K562 (cell line): ENCODE measurements around the gene CCNL2. TPM values are rescaled to one million over a fixed set of nuclear protein-coding genes. Genes with fewer than 3 reads are reported as not detected.

ENCODE experiments used
- CBX3 ChIP-seq, 2 experiments: IDR thresholded peaks; 1 replicate in 1 of 2; 2 replicates in 1 of 2; pipeline ENCODE4 v1.6.1; 2012; ENCODE audit warnings: inconsistent platforms in 2 of 2, low read length in 2 of 2, borderline replicate concordance in 1 of 2, control low read depth in 1 of 2
- CBX5 ChIP-seq: IDR thresholded peaks from 2 replicates; pipeline ENCODE4 v1.6.1; 2014; ENCODE audit warnings: low read depth, borderline replicate concordance
- OTX1 ChIP-seq: fragments of 450-650 bp; formaldehyde crosslinking; IDR thresholded peaks from 2 replicates; pipeline ENCODE4 v1.4.0; 2022; ENCODE audit warnings: mild to moderate bottlenecking
- PRMT5 ChIP-seq: sonication (generic); formaldehyde crosslinking; IDR thresholded peaks from 2 replicates; pipeline ENCODE4 v1.5.0; 2020; ENCODE audit warnings: missing genetic modification reagents
- TCF3 ChIP-seq: sonication (generic); formaldehyde crosslinking; IDR thresholded peaks from 2 replicates; pipeline ENCODE4 v1.4.0; 2020; ENCODE audit warnings: mild to moderate bottlenecking, missing genetic modification reagents
- ZC3H8 ChIP-seq: fragments of 450-650 bp; IDR thresholded peaks from 2 replicates; pipeline ENCODE4 v1.6.1; 2017
- ZFPM2 ChIP-seq: fragments of 250-450 bp; sonication (Bioruptor Pico); IDR thresholded peaks from 2 replicates; pipeline ENCODE4 v1.5.1; 2022; ENCODE audit warnings: mild to moderate bottlenecking
- ZNF408 ChIP-seq: fragments of 250-450 bp; sonication (Bioruptor Pico); IDR thresholded peaks from 2 replicates; pipeline ENCODE4 v1.4.0; 2020; ENCODE audit warnings: low read depth, mild to moderate bottlenecking, moderate library complexity
- ZNF507 ChIP-seq: conservative IDR thresholded peaks from 2 replicates; pipeline ENCODE4 v1.6.1; 2017; ENCODE audit warnings: missing genetic modification characterization, missing compliant biosample characterization
- ZNF589 ChIP-seq: fragments of 200-800 bp; sonication (Bioruptor generic); IDR thresholded peaks from 2 replicates; pipeline ENCODE4 v1.6.1; 2016; ENCODE audit warnings: low read depth, missing genetic modification characterization, missing compliant biosample characterization
- ZNF766 ChIP-seq: fragments of 200-800 bp; sonication (Bioruptor generic); conservative IDR thresholded peaks from 2 replicates; pipeline ENCODE4 v1.6.1; 2016; ENCODE audit warnings: missing genetic modification characterization, missing compliant biosample characterization
- polyA plus RNA-seq, 8 experiments: library from polyadenylated mRNA; depleted of rRNA in 4 of 8; stranded (reverse) in 5 of 8; unstranded in 3 of 8; fragments of >200 nt; fragmentation: Nextera tagmentation in 2 of 8; fragmentation: Illumina TruSeq in 1 of 8; extraction: Ambion mirVana in 2 of 8; extraction: Trizol in 1 of 8; gene quantifications; 2 replicates each; pipeline versions ENCODE4 v1.2.1 to v1.2.3, GENCODE V29; 2011 to 2014; ENCODE audit warnings: inconsistent platforms in 1 of 8, missing spikeins in 1 of 8
- total RNA-seq, 7 experiments: library from RNA; depleted of rRNA in 6 of 7; stranded (reverse); fragments of >200 nt in 6 of 7; fragmentation: Illumina TruSeq in 2 of 7; extraction: Trizol in 2 of 7; gene quantifications; 2 replicates each; pipeline versions ENCODE4 v1.2.1 to v1.2.3, GENCODE V29; 2011 to 2021; ENCODE audit warnings: low replicate concordance in 1 of 7
- TF ChIP-seq, protein P1 (sequence below), 2 experiments: fragments of 450-650 bp in 1 of 2; IDR thresholded peaks; 2 replicates each; pipeline ENCODE4 v1.6.1; 2011 to 2017; ENCODE audit warnings: low read depth in 2 of 2, antibody characterized with exemption in 1 of 2, borderline replicate concordance in 1 of 2, low read length in 1 of 2, mild to moderate bottlenecking in 1 of 2, mixed read lengths in 1 of 2; ENCODE audit not compliant: control insufficient read depth in 1 of 2
- TF ChIP-seq, protein P2 (sequence below): fragments of 250-450 bp; sonication (Bioruptor Pico); IDR thresholded peaks from 2 replicates; pipeline ENCODE4 v1.4.0; 2020; ENCODE audit warnings: mild to moderate bottlenecking, moderate library complexity, borderline replicate concordance
- TF ChIP-seq, protein P3 (sequence below): fragments of 450-650 bp; IDR thresholded peaks from 2 replicates; pipeline ENCODE4 v1.6.1; 2016
- TF ChIP-seq, protein P4 (sequence below): fragments of 250-450 bp; sonication (Bioruptor Pico); IDR thresholded peaks from 2 replicates; pipeline ENCODE4 v1.4.0; 2020
- TF ChIP-seq, protein P5 (sequence below): sonication (generic); formaldehyde crosslinking; IDR thresholded peaks from 2 replicates; pipeline ENCODE4 v1.5.0; 2020; ENCODE audit warnings: missing genetic modification reagents

Gene CCNL2
- total and polyA plus RNA-seq, 9 of the 15 experiments (the other 6 are each of a cell fraction or from before 2014, with no cell fraction given) = 2.8 to 287 (median 94.5) TPM

DNA sequence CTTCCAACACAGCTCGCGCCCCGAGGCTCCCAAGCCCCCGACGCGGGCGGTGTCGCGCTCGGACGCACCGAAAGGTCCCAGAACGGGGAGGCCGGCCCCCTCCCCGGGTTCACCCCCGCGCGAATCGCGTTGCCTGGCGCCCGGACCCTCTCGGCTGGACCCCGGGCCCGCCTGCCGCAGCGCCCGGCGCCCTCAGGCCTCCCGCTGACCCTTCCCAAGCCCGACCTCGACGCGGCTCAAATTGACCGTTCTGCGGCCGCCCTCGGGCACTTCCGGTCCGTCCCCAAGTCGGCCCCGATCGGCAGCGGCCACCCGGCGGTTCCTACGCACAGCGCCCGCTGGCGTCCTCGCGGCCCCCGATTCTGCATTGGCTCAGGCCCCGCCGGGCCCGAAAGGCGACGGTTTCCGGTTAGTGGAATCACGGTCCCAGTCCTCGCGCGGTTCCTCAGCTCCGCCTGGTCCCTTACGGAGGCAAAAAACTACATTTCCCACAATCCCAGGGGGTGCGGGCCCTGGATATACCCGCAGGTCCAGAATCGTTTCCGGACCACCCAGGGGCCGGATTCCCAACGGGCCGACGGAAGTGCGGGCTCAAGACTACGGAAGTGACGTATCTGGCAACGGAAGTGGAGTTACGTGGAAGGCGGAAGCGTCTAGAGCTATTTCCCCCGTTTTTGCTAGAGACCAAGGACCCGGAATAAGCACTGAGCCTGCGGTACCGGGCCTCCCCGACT lies 24.0 kb downstream of the CCNL2 start, which contains the start of gene AURKAIP1 (continued):
- TF ChIP-seq OTX1 = peak; percentile 88
- TF ChIP-seq ZNF766 (CRISPR knock-in tag) = peak; percentile 87; the same call in 1 of the 2 replicates
- peak in 1 of 2 experiments; percentile 94; a peak in 1 of 3 replicates for TF ChIP-seq CBX3 (IDR thresholded peaks at IDR 0.05; ENCODE audit: borderline replicate concordance in 1 of 2, low read length in 2 of 2)
- TF ChIP-seq, protein P1, sequence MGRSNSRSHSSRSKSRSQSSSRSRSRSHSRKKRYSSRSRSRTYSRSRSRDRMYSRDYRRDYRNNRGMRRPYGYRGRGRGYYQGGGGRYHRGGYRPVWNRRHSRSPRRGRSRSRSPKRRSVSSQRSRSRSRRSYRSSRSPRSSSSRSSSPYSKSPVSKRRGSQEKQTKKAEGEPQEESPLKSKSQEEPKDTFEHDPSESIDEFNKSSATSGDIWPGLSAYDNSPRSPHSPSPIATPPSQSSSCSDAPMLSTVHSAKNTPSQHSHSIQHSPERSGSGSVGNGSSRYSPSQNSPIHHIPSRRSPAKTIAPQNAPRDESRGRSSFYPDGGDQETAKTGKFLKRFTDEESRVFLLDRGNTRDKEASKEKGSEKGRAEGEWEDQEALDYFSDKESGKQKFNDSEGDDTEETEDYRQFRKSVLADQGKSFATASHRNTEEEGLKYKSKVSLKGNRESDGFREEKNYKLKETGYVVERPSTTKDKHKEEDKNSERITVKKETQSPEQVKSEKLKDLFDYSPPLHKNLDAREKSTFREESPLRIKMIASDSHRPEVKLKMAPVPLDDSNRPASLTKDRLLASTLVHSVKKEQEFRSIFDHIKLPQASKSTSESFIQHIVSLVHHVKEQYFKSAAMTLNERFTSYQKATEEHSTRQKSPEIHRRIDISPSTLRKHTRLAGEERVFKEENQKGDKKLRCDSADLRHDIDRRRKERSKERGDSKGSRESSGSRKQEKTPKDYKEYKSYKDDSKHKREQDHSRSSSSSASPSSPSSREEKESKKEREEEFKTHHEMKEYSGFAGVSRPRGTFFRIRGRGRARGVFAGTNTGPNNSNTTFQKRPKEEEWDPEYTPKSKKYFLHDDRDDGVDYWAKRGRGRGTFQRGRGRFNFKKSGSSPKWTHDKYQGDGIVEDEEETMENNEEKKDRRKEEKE (IDR thresholded peaks at IDR 0.05; ENCODE audit: borderline replicate concordance in 1 of 2, control insufficient read depth in 1 of 2, low read depth in 2 of 2, low read length in 1 of 2) = peak in 1 of 2 experiments; percentile 99; a peak in 2 of 4 replicates
- TF ChIP-seq ZFPM2 (CRISPR knock-in tag) = peak; percentile 52; the same call in 1 of the 2 replicates
- TF ChIP-seq, protein P2, sequence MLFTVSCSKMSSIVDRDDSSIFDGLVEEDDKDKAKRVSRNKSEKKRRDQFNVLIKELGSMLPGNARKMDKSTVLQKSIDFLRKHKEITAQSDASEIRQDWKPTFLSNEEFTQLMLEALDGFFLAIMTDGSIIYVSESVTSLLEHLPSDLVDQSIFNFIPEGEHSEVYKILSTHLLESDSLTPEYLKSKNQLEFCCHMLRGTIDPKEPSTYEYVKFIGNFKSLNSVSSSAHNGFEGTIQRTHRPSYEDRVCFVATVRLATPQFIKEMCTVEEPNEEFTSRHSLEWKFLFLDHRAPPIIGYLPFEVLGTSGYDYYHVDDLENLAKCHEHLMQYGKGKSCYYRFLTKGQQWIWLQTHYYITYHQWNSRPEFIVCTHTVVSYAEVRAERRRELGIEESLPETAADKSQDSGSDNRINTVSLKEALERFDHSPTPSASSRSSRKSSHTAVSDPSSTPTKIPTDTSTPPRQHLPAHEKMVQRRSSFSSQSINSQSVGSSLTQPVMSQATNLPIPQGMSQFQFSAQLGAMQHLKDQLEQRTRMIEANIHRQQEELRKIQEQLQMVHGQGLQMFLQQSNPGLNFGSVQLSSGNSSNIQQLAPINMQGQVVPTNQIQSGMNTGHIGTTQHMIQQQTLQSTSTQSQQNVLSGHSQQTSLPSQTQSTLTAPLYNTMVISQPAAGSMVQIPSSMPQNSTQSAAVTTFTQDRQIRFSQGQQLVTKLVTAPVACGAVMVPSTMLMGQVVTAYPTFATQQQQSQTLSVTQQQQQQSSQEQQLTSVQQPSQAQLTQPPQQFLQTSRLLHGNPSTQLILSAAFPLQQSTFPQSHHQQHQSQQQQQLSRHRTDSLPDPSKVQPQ = no peak
- TF ChIP-seq, protein P3, sequence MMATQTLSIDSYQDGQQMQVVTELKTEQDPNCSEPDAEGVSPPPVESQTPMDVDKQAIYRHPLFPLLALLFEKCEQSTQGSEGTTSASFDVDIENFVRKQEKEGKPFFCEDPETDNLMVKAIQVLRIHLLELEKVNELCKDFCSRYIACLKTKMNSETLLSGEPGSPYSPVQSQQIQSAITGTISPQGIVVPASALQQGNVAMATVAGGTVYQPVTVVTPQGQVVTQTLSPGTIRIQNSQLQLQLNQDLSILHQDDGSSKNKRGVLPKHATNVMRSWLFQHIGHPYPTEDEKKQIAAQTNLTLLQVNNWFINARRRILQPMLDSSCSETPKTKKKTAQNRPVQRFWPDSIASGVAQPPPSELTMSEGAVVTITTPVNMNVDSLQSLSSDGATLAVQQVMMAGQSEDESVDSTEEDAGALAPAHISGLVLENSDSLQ = peak; percentile 87
- TF ChIP-seq, protein P4, sequence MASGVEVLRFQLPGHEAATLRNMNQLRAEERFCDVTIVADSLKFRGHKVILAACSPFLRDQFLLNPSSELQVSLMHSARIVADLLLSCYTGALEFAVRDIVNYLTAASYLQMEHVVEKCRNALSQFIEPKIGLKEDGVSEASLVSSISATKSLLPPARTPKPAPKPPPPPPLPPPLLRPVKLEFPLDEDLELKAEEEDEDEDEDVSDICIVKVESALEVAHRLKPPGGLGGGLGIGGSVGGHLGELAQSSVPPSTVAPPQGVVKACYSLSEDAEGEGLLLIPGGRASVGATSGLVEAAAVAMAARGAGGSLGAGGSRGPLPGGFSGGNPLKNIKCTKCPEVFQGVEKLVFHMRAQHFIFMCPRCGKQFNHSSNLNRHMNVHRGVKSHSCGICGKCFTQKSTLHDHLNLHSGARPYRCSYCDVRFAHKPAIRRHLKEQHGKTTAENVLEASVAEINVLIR (CRISPR knock-in tag) = peak; percentile 92
- peak; percentile 42; the same call in 1 of the 2 replicates for TF ChIP-seq ZC3H8
- no peak for TF ChIP-seq ZNF408
- TF ChIP-seq TCF3 (CRISPR knock-in tag) = peak; percentile 66
- TF ChIP-seq PRMT5 = no peak
- peak; percentile 77; the same call in 1 of the 2 replicates for TF ChIP-seq CBX5
- TF ChIP-seq ZNF589 (CRISPR knock-in tag) = peak; percentile 85
- TF ChIP-seq ZNF507 = no peak
- TF ChIP-seq, protein P5, sequence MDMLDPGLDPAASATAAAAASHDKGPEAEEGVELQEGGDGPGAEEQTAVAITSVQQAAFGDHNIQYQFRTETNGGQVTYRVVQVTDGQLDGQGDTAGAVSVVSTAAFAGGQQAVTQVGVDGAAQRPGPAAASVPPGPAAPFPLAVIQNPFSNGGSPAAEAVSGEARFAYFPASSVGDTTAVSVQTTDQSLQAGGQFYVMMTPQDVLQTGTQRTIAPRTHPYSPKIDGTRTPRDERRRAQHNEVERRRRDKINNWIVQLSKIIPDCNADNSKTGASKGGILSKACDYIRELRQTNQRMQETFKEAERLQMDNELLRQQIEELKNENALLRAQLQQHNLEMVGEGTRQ (CRISPR knock-in tag) = no peak; the same call in 1 of the 2 replicates
